B cell (primary cell): Measurements from ENCODE around the gene KCND1. TPM values are rescaled to one million over a fixed set of nuclear protein-coding genes. Genes with fewer than 3 reads are reported as not detected.

Source experiments
- ATAC-seq: fragments of 200-7000 bp; cut with Tn5 transposase; one replicate; pipeline ENCODE4 v1.10.0; 2021; ENCODE audit warnings: low read depth, mild to moderate bottlenecking, moderate number of reproducible peaks, moderate library complexity
- CTCF ChIA-PET: fragments of 350-600 bp; sonication (Branson Sonifier 250); formaldehyde crosslinking; loops from one replicate; lab custom pipeline; 2021; ENCODE audit warnings: antibody characterized with exemption, inconsistent platforms; lab: Charles Lee
- POLR2A ChIA-PET: fragments of 350-600 bp; sonication (Branson Sonifier 250); formaldehyde crosslinking; loops from one replicate; lab custom pipeline; 2021; ENCODE audit warnings: antibody characterized with exemption; lab: Charles Lee
- DNase-seq: peaks from one replicate; pipeline ENCODE4 v3.0.0; 2013
- H2AFZ ChIP-seq: 2 replicates; pipeline ENCODE4 v1.6.1; 2012; ENCODE audit warnings: mild to moderate bottlenecking, low read depth, low read length; ENCODE audit not compliant: insufficient read depth, poor library complexity, severe bottlenecking
- H3K27ac ChIP-seq, 2 donors: 1 replicate in 1 of 2; 2 replicates in 1 of 2; pipeline ENCODE4 v1.5.1; 2012 to 2013; ENCODE audit warnings: low read length in 2 of 2, mild to moderate bottlenecking in 2 of 2, moderate library complexity in 1 of 2
- H3K27me3 ChIP-seq, 4 experiments: fragments of 200-600 bp in 1 of 4; sonication (generic) in 1 of 4; replicated peaks in 1 of 4; 1 replicate in 2 of 4; 2 replicates in 2 of 4; pipeline versions ENCODE4 v1.6.1 to v1.7.0; 2013 to 2016; ENCODE audit warnings: low read length in 3 of 4, mild to moderate bottlenecking in 2 of 4, mixed read lengths in 1 of 4, moderate library complexity in 1 of 4; ENCODE audit not compliant: insufficient read depth in 4 of 4, control insufficient read depth in 3 of 4; ENCODE audit errors: control extremely low read depth in 1 of 4
- H3K36me3 ChIP-seq, 2 experiments: replicated peaks in 1 of 2; 1 replicate in 1 of 2; 2 replicates in 1 of 2; pipeline versions ENCODE4 v1.6.1 to v1.7.1; 2013; ENCODE audit warnings: low read length in 1 of 2; ENCODE audit not compliant: insufficient read depth in 2 of 2, control insufficient read depth in 1 of 2; ENCODE audit errors: control extremely low read depth in 1 of 2, extremely low read depth in 1 of 2
- H3K4me1 ChIP-seq, 2 donors: fragments of 200-600 bp in 1 of 2; sonication (generic) in 1 of 2; 1 replicate in 1 of 2; 2 replicates in 1 of 2; pipeline versions ENCODE4 v1.5.1 to v1.6.1; 2013 to 2017; ENCODE audit warnings: low read length in 2 of 2; ENCODE audit not compliant: control insufficient read depth in 2 of 2, insufficient read depth in 2 of 2
- H3K4me2 ChIP-seq: replicated peaks from 2 replicates; pipeline ENCODE3; 2012; ENCODE audit warnings: mild to moderate bottlenecking, low read depth, low read length; ENCODE audit not compliant: poor library complexity, severe bottlenecking
- H3K4me3 ChIP-seq, 5 experiments: fragments of 200-600 bp in 1 of 5; sonication (generic) in 1 of 5; 1 replicate in 3 of 5; 2 replicates in 2 of 5; pipeline versions ENCODE4 v1.5.1 to v1.7.0; 2011 to 2016; ENCODE audit warnings: low read length in 4 of 5, mild to moderate bottlenecking in 4 of 5, low read depth in 2 of 5, control low read depth in 1 of 5, moderate library complexity in 1 of 5; ENCODE audit not compliant: insufficient read depth in 1 of 5; ENCODE audit errors: control extremely low read depth in 1 of 5, extremely low read depth in 1 of 5
- H3K79me2 ChIP-seq: fragments of 200-600 bp; sonication (generic); one replicate; pipeline ENCODE4 v1.6.0; 2016; ENCODE audit warnings: low read length; ENCODE audit not compliant: control insufficient read depth, insufficient read depth
- H3K9ac ChIP-seq: fragments of 200-600 bp; sonication (generic); 2 replicates; pipeline ENCODE4 v1.6.1; 2017; ENCODE audit warnings: mild to moderate bottlenecking, low read length, moderate library complexity
- H3K9me3 ChIP-seq, 3 donors: one replicate each; pipeline versions ENCODE4 v1.6.1 to v1.7.1; 2013; ENCODE audit warnings: low read length in 2 of 3; ENCODE audit not compliant: control insufficient read depth in 2 of 3, insufficient read depth in 1 of 3; ENCODE audit errors: control extremely low read depth in 1 of 3
- H4K20me1 ChIP-seq: 2 replicates; pipeline ENCODE4 v1.6.0; 2012; ENCODE audit warnings: mild to moderate bottlenecking, low read length; ENCODE audit not compliant: insufficient read depth, control insufficient read depth, poor library complexity, severe bottlenecking
- H3K27ac Mint-ChIP-seq: one replicate; pipeline ENCODE4 v1.8.0; 2021; ENCODE audit warnings: mixed read lengths
- H3K27me3 Mint-ChIP-seq: one replicate; pipeline ENCODE4 v1.8.0; 2021; ENCODE audit warnings: mixed read lengths
- H3K4me1 Mint-ChIP-seq: one replicate; pipeline ENCODE4 v1.8.0; 2021; ENCODE audit warnings: mixed read lengths
- H3K4me3 Mint-ChIP-seq: one replicate; pipeline ENCODE4 v1.8.0; 2021; ENCODE audit warnings: mixed read lengths
- H3K9me3 Mint-ChIP-seq: one replicate; pipeline ENCODE4 v1.8.0; 2022; ENCODE audit warnings: mixed read lengths; ENCODE audit not compliant: insufficient read depth
- CTCF ChIP-seq: fragments of 200-600 bp; IDR thresholded peaks from one replicate; pipeline ENCODE4 v1.8.0; 2022; ENCODE audit warnings: antibody characterized with exemption, mild to moderate bottlenecking
- EZH2 ChIP-seq: IDR thresholded peaks from 2 replicates; pipeline ENCODE4 v1.6.1; 2012; ENCODE audit warnings: borderline replicate concordance, low read depth, mild to moderate bottlenecking, moderate library complexity, low read length; ENCODE audit not compliant: insufficient read depth, poor library complexity, severe bottlenecking
- WGBS: methylation state at CpG from one replicate; pipeline ENCODE4 v1.1.5; 2013; ENCODE audit warnings: missing lambda C conversion rate; ENCODE audit not compliant: insufficient coverage; 5-methylcytosine and 5-hydroxymethylcytosine counted together
- intact Hi-C: fragments of 100-400 bp; cut with micrococcal nuclease; formaldehyde crosslinking; loops from one replicate; pipeline ENCODE4 v1.10.0; 2022
- polyA plus RNA-seq: library from polyadenylated mRNA; depleted of rRNA; stranded (reverse); fragments of >200 nt; gene quantifications from 2 replicates; pipeline ENCODE4 v1.2.3, GENCODE V29; 2012
- total RNA-seq, 2 donors: library from RNA; stranded (reverse); fragments of 120-200 nt in 1 of 2; gene quantifications; 1 replicate in 1 of 2; 2 replicates in 1 of 2; pipeline versions ENCODE4 v1.2.3 to v1.2.4, GENCODE V29; 2013 to 2022

KCND1 gene
- total and polyA plus RNA-seq, 2 donors (not counting 1 experiment from before 2014, with no cell fraction given) = 2.2 to 2.3 TPM

- Mint-ChIP-seq H3K27ac (peak overlapping the region; percentile 37), H3K9me3 (no peaks in the 10 kb centered on the region), H3K4me1 (peaks cover under 1% of the 10 kb centered on the region), H3K4me3 (no peak overlapping the region), H3K27me3 (no peaks in the 10 kb centered on the region)
- no CpG with 5 or more reads among the region's 5 CpGs for WGBS
- no peaks in the 10 kb centered on the region for H3K79me2 ChIP-seq
- no peak for ATAC-seq
- H3K27me3 ChIP-seq = no peaks in the 10 kb centered on the region
- POLR2A ChIA-PET = no interaction called here
- CTCF ChIA-PET = interaction anchor here (0.6 to 1.0 kb wide), 2 partner anchors 24 to 66 kb away, joined by 3 to 4 read pairs; partner anchors contain the start of gene GRIPAP1
- H3K4me2 ChIP-seq = no peak overlapping the region
- H2AFZ ChIP-seq = no peak overlapping the region
- H3K36me3 ChIP-seq = peaks cover 0 to 31% of the 10 kb centered on the region in 2 experiments
- intact Hi-C loops = no loop called here
- no peaks in the 10 kb centered on the region for H3K4me1 ChIP-seq
- TF ChIP-seq EZH2 (no peak), CTCF (no peak)
- H3K9ac ChIP-seq = no peak overlapping the region
- no peaks in the 10 kb centered on the region for H3K9me3 ChIP-seq
- H3K27ac ChIP-seq = no peak overlapping the region
- no peak overlapping the region for H3K4me3 ChIP-seq
- H4K20me1 ChIP-seq = no peaks in the 10 kb centered on the region
- no peak for DNase-seq
Observed at GRCh38 chrX:48978226-48978625, 6.6 kb upstream of the KCND1 start.

- no peaks in the 10 kb centered on the region for H3K9me3 Mint-ChIP-seq
- no peak overlapping the region for H3K4me3 Mint-ChIP-seq
- H3K27ac ChIP-seq = no peak overlapping the region
- H4K20me1 ChIP-seq = no peaks in the 10 kb centered on the region
- intact Hi-C loops = no loop called here
- no peaks in the 10 kb centered on the region for H3K27me3 ChIP-seq
- TF ChIP-seq EZH2 (no peak), CTCF (no peak)
- no peak overlapping the region for H3K4me3 ChIP-seq
- no peaks in the 10 kb centered on the region for H3K27me3 Mint-ChIP-seq
- no peak overlapping the region for H2AFZ ChIP-seq
- no peak for ATAC-seq
- H3K9ac ChIP-seq = no peak overlapping the region
- no CpG with 5 or more reads among the region's 6 CpGs for WGBS
- H3K27ac Mint-ChIP-seq = no peak overlapping the region
- H3K4me1 ChIP-seq = peaks cover 12 to 14% of the 10 kb centered on the region in 2 donors
- POLR2A ChIA-PET = no interaction called here
- H3K36me3 ChIP-seq = peaks cover 0 to 23% of the 10 kb centered on the region in 2 experiments
- DNase-seq = no peak
- CTCF ChIA-PET = interaction anchor here (1.0 kb wide), 1 partner anchor 67 kb away, joined by 3 read pairs; the partner anchor contains the start of gene TFE3
- peaks cover 15% of the 10 kb centered on the region for H3K4me1 Mint-ChIP-seq
- no peak overlapping the region for H3K4me2 ChIP-seq
- H3K79me2 ChIP-seq = no peaks in the 10 kb centered on the region
- H3K9me3 ChIP-seq = no peaks in the 10 kb centered on the region
Observed at GRCh38 chrX:48976086-48976485, 4.4 kb upstream of the KCND1 start.
